ENCODE data around the gene BCOR.

GRCh38 chrX:40055495-40055894, 42.3 kb downstream of the BCOR start:
- TF ChIP-seq CTCF (IDR thresholded peaks at IDR 0.05) (no peak), POLR2A (IDR thresholded peaks at IDR 0.05) (no peak)
